Right lobe of liver (tissue), 6 donors: ENCODE measurements around the gene RPS21. TPM values are rescaled to one million over a fixed set of nuclear protein-coding genes. Genes with fewer than 3 reads are reported as not detected.

Experiments used
- ATAC-seq, 4 donors: fragments of 200-7000 bp; cut with Tn5 transposase; one replicate each; pipeline ENCODE4 v1.9.1; 2020; ENCODE audit warnings: mild to moderate bottlenecking in 4 of 4, moderate library complexity in 4 of 4
- DNase-seq, 3 donors: peaks; one replicate each; pipeline ENCODE4 v3.0.0-alpha.2; 2020
- H3K27ac ChIP-seq, 3 donors: fragments of 200-600 bp; one replicate each; pipeline ENCODE4 v1.8.0; 2022
- H3K27me3 ChIP-seq, 2 donors: fragments of 200-600 bp; one replicate each; pipeline ENCODE4 v1.8.0; 2022
- H3K36me3 ChIP-seq, 4 donors: fragments of 200-600 bp; sonication (generic) in 1 of 4; one replicate each; pipeline versions ENCODE4 v1.5.1 to v1.8.0; 2017 to 2022; ENCODE audit warnings: control low read depth in 1 of 4
- H3K4me1 ChIP-seq, 4 donors: fragments of 200-600 bp; sonication (generic) in 1 of 4; one replicate each; pipeline versions ENCODE4 v1.5.1 to v1.8.0; 2017 to 2022; ENCODE audit warnings: control low read depth in 1 of 4
- H3K4me3 ChIP-seq, 3 donors: fragments of 200-600 bp; one replicate each; pipeline ENCODE4 v1.8.0; 2022
- H3K9me3 ChIP-seq, 4 donors: fragments of 200-600 bp; sonication (generic) in 1 of 4; one replicate each; pipeline versions ENCODE4 v1.5.1 to v1.8.0; 2017 to 2022; ENCODE audit warnings: control low read depth in 1 of 4
- CTCF ChIP-seq, 4 donors: fragments of 200-600 bp in 3 of 4; fragments of 450-650 bp in 1 of 4; IDR thresholded peaks; one replicate each; pipeline versions ENCODE4 v1.5.1 to v1.8.0; 2016 to 2022; ENCODE audit warnings: antibody characterized with exemption in 4 of 4, mild to moderate bottlenecking in 2 of 4
- POLR2A ChIP-seq: fragments of 450-650 bp; IDR thresholded peaks from one replicate; pipeline ENCODE4 v1.6.1; 2017; ENCODE audit warnings: antibody characterized with exemption, mild to moderate bottlenecking
- WGBS: methylation state at CpG from one replicate; pipeline ENCODE4 v1.1.6; 2018; ENCODE audit warnings: low coverage, low lambda C conversion rate; ENCODE audit not compliant: insufficient coverage; ENCODE audit errors: missing lambda C conversion rate; 5-methylcytosine and 5-hydroxymethylcytosine counted together
- intact Hi-C, 2 donors: fragments of 100-400 bp; cut with DNase I; formaldehyde crosslinking; loops; one replicate each; pipeline versions ENCODE4 v1.11.2 to v1.14.1; 2022
- total RNA-seq, 6 experiments: library from RNA; depleted of rRNA in 2 of 6; stranded (reverse); fragments of >200 nt in 2 of 6; fragmentation: NEBNext Ultra II Directional in 3 of 6; extraction: Animal tissue kit (Norgen Biotek cat#: 25700) in 3 of 6; gene quantifications; one replicate each; pipeline versions ENCODE4 v1.1.0 to v1.2.4, GENCODE V29; 2016 to 2023
- donor health status: DM: no; HTN: yes; CAD: no.
- donor health status: DM: no; HTN: no; CAD: no.
- donor health status: DM: no; HTN: no; CAD: no.
- donor health status: DM: no; HTN: yes; CAD: no.
- donor health status: DM: no; HTN: yes; CAD: no.

Gene RPS21
- total RNA-seq, 6 experiments from 2014 or later: 339 to 696 (median 413) TPM

- H3K4me1 ChIP-seq: peaks cover 0 to 24% (median 5%) of the 10 kb centered on the region in 4 donors
- ATAC-seq: no peak
Observed at GRCh38 chr20:62378215-62378614, 8.7 kb upstream of the RPS21 start.

GRCh38 chr20:62381202-62381797 lies 5.6 kb upstream of the RPS21 start:
- WGBS: 76% methylated on average over 9 of the region's 16 CpGs
- intact Hi-C loops: no loop called here
- no peak for TF ChIP-seq POLR2A
- no peak for TF ChIP-seq CTCF (IDR thresholded peaks at IDR 0.05)
- no peaks in the 10 kb centered on the region for H3K36me3 ChIP-seq
- DNase-seq: no peak
- H3K4me3 ChIP-seq: no peak overlapping the region
- H3K27ac ChIP-seq: peak overlapping the region in 1 of 3 donors; percentile 33
- H3K27me3 ChIP-seq: no peaks in the 10 kb centered on the region
- ATAC-seq: peak in 2 of 4 donors; percentile 5 to 22
- no peaks in the 10 kb centered on the region for H3K9me3 ChIP-seq
- H3K4me1 ChIP-seq: peaks cover 0 to 25% (median 6%) of the 10 kb centered on the region in 4 donors

More at GRCh38 chr20:62378215-62378614, 8.7 kb upstream of the RPS21 start:
- DNase-seq: no peak
- intact Hi-C loops: loop anchor here (5.0 kb wide), 2 partner anchors 71 to 76 kb away; partner anchors contain the start of gene ADRM1 (in 1 of the 2)
- no peaks in the 10 kb centered on the region for H3K36me3 ChIP-seq
- H3K27me3 ChIP-seq: no peaks in the 10 kb centered on the region
- no CpG with 5 or more reads among the region's 22 CpGs for WGBS
- no peak for TF ChIP-seq POLR2A
- TF ChIP-seq CTCF (IDR thresholded peaks at IDR 0.05): no peak
- no peaks in the 10 kb centered on the region for H3K9me3 ChIP-seq
- H3K27ac ChIP-seq: no peak overlapping the region
- no peak overlapping the region for H3K4me3 ChIP-seq

- no peak for TF ChIP-seq CTCF (IDR thresholded peaks at IDR 0.05)
- no peak for DNase-seq
- Histone ChIP-seq H3K36me3 (no peaks in the 10 kb centered on the region), H3K9me3 (no peaks in the 10 kb centered on the region), H3K27ac (no peak overlapping the region), H3K27me3 (no peaks in the 10 kb centered on the region), H3K4me3 (no peak overlapping the region), H3K4me1 (peaks cover 0 to 20% (median 4%) of the 10 kb centered on the region in 4 donors)
- ATAC-seq: no peak
- WGBS: 89% methylated on average over 5 of the region's 6 CpGs
- intact Hi-C loops: no loop called here
Observed at GRCh38 chr20:62381842-62382241, 5.1 kb upstream of the RPS21 start.

GRCh38 chr20:62382306-62383198 lies 4.4 kb upstream of the RPS21 start:
- Histone ChIP-seq H3K27ac (no peak overlapping the region), H3K4me1 (peaks cover 0 to 15% (median 4%) of the 10 kb centered on the region in 4 donors), H3K9me3 (no peaks in the 10 kb centered on the region), H3K27me3 (no peaks in the 10 kb centered on the region), H3K4me3 (no peak overlapping the region), H3K36me3 (no peaks in the 10 kb centered on the region)
- 38% methylated on average over 9 of the region's 18 CpGs for WGBS
- TF ChIP-seq POLR2A: no peak
- peak; percentile 90 to 97 (median 95) for TF ChIP-seq CTCF (IDR thresholded peaks at IDR 0.05)
- peak; percentile 78 to 81 (median 80) for DNase-seq
- peak; percentile 77 to 88 (median 80) for ATAC-seq
- intact Hi-C loops: no loop called here
